ENCODE results near the gene OPALIN.

The OPALIN gene

DNA sequence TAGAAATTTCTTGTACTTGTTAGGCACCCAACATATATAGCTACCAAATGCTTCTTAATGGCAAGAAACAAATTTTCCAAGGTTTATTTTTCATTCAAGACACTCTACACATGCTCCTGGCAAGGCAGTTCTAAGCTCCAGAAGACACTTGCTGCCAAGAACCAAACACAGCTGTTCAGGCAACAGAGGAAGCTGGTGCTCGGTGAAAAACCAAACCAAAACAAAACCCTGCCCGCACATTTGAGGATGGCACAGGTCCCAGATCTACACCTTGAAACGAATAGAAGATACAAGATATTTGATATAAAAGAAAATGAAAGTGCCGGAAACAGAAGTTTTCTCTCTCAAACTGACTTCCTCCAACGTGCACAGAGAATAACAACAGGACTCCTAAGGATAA is 59.4 kb downstream of the OPALIN start:
- Histone ChIP-seq H3K27ac (ENCODE audit: low read depth, low read length, poor library complexity, severe bottlenecking) (peak overlapping the region; percentile 96), H3K9ac (ENCODE audit: low read length) (peak overlapping the region; percentile 39; the same call in 1 of the 2 replicates), H3K4me3 (ENCODE audit: low read depth, low read length, poor library complexity, severe bottlenecking) (peak overlapping the region; percentile 42), H3K36me3 (ENCODE audit: insufficient read depth, low read length) (no peaks in the 10 kb centered on the region), H3K9me2 (ENCODE audit: low read depth, low read length) (no peaks in the 10 kb centered on the region), H3K27me3 (ENCODE audit: insufficient read depth, low read length) (no peaks in the 10 kb centered on the region), H3K4me2 (ENCODE audit: low read length) (peak overlapping the region; percentile 68), H2AFZ (ENCODE audit: low read length) (0 out of 2 replicates have a peak overlapping the region, but pooled peaks have one; percentile 80), H3K79me2 (ENCODE audit: insufficient read depth, low read length) (no peaks in the 10 kb centered on the region), H3K4me1 (ENCODE audit: insufficient read depth, low read length, severe bottlenecking) (peaks cover 70% of the 10 kb centered on the region), H3K9me3 (ENCODE audit: low read length) (no peaks in the 10 kb centered on the region), H4K20me1 (ENCODE audit: insufficient read depth, low read length) (no peaks in the 10 kb centered on the region), H3F3A (ENCODE audit: insufficient read depth, low read length) (no peaks in the 10 kb centered on the region; the same call in 1 of the 2 replicates)
- TF ChIP-seq EZH2 (IDR thresholded peaks at IDR 0.05; ENCODE audit: borderline replicate concordance, low read length): no peak
- TF ChIP-seq, protein P1, sequence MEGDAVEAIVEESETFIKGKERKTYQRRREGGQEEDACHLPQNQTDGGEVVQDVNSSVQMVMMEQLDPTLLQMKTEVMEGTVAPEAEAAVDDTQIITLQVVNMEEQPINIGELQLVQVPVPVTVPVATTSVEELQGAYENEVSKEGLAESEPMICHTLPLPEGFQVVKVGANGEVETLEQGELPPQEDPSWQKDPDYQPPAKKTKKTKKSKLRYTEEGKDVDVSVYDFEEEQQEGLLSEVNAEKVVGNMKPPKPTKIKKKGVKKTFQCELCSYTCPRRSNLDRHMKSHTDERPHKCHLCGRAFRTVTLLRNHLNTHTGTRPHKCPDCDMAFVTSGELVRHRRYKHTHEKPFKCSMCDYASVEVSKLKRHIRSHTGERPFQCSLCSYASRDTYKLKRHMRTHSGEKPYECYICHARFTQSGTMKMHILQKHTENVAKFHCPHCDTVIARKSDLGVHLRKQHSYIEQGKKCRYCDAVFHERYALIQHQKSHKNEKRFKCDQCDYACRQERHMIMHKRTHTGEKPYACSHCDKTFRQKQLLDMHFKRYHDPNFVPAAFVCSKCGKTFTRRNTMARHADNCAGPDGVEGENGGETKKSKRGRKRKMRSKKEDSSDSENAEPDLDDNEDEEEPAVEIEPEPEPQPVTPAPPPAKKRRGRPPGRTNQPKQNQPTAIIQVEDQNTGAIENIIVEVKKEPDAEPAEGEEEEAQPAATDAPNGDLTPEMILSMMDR (IDR thresholded peaks at IDR 0.05; ENCODE audit: low read length): no peak

DNA sequence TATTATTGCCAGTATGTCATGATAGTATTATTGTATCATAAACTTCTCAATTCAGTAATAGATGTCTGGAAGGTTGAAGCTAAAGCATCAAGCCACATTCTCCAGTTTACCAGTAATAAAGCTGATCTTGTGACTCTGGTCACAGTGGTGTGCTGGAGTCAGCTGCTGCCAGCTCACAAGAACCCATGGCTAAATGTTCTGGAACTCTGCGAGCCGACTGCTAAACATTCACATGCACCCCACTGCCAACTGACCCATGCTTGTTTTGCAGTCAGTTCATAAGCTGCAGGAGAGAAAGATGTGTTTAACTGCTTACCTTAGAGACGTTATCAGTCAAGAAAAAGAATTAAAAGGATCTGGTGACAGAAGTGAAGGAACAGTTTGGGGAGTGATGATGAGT is 60.4 kb downstream of the OPALIN start:
- TF ChIP-seq EZH2 (IDR thresholded peaks at IDR 0.05; ENCODE audit: borderline replicate concordance, low read length): no peak
- TF ChIP-seq, protein P1 (IDR thresholded peaks at IDR 0.05; ENCODE audit: low read length): no peak
- H3K36me3 ChIP-seq (ENCODE audit: insufficient read depth, low read length): no peaks in the 10 kb centered on the region
- H3K27ac ChIP-seq (ENCODE audit: low read depth, low read length, poor library complexity, severe bottlenecking): peak overlapping the region; percentile 96
- H4K20me1 ChIP-seq (ENCODE audit: insufficient read depth, low read length): no peaks in the 10 kb centered on the region
- peaks cover 78% of the 10 kb centered on the region for H3K4me1 ChIP-seq (ENCODE audit: insufficient read depth, low read length, severe bottlenecking)
- no peaks in the 10 kb centered on the region for H3K9me2 ChIP-seq (ENCODE audit: low read depth, low read length)
- H3K4me3 ChIP-seq (ENCODE audit: low read depth, low read length, poor library complexity, severe bottlenecking): no peak overlapping the region
- no peaks in the 10 kb centered on the region for H3K9me3 ChIP-seq (ENCODE audit: low read length)
- H3K4me2 ChIP-seq (ENCODE audit: low read length): no peak overlapping the region
- no peak overlapping the region for H2AFZ ChIP-seq (ENCODE audit: low read length)
- H3K79me2 ChIP-seq (ENCODE audit: insufficient read depth, low read length): no peaks in the 10 kb centered on the region
- no peaks in the 10 kb centered on the region; the same call in 1 of the 2 replicates for H3F3A ChIP-seq (ENCODE audit: insufficient read depth, low read length)
- no peak overlapping the region for H3K9ac ChIP-seq (ENCODE audit: low read length)
- no peaks in the 10 kb centered on the region for H3K27me3 ChIP-seq (ENCODE audit: insufficient read depth, low read length)

DNA sequence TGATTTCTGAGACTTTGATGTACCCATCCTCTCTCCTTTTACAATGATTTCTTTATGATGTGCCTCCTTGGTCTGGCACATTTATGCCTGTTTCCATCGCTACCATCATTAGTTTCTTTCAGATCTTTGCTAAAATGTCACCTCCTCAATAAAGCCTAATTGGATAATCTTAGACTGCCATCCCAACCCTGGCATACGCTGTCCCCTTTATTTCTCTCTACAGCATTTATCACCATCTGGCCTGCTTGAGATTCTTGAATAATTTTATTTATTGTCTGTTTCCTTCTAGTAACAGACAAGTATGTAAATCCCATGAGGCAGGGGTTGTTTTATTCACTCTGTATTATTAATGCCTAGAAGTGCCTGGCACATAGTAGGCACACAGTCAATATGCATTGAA is 61.3 kb downstream of the OPALIN start:
- Histone ChIP-seq H4K20me1 (ENCODE audit: insufficient read depth, low read length) (no peaks in the 10 kb centered on the region), H3K9me2 (ENCODE audit: low read depth, low read length) (no peaks in the 10 kb centered on the region), H3K9me3 (ENCODE audit: low read length) (no peaks in the 10 kb centered on the region), H3K27ac (ENCODE audit: low read depth, low read length, poor library complexity, severe bottlenecking) (peak overlapping the region; percentile 96), H3K79me2 (ENCODE audit: insufficient read depth, low read length) (no peaks in the 10 kb centered on the region), H3F3A (ENCODE audit: insufficient read depth, low read length) (no peaks in the 10 kb centered on the region; the same call in 1 of the 2 replicates), H3K4me2 (ENCODE audit: low read length) (no peak overlapping the region), H3K4me1 (ENCODE audit: insufficient read depth, low read length, severe bottlenecking) (peaks cover 84% of the 10 kb centered on the region), H3K9ac (ENCODE audit: low read length) (no peak overlapping the region), H3K36me3 (ENCODE audit: insufficient read depth, low read length) (no peaks in the 10 kb centered on the region), H3K4me3 (ENCODE audit: low read depth, low read length, poor library complexity, severe bottlenecking) (no peak overlapping the region), H2AFZ (ENCODE audit: low read length) (no peak overlapping the region), H3K27me3 (ENCODE audit: insufficient read depth, low read length) (no peaks in the 10 kb centered on the region)
- no peak for TF ChIP-seq EZH2 (IDR thresholded peaks at IDR 0.05; ENCODE audit: borderline replicate concordance, low read length)
- TF ChIP-seq, protein P1 (IDR thresholded peaks at IDR 0.05; ENCODE audit: low read length): no peak
